Fibroblast of the aortic adventitia (primary cell): ENCODE data around the gene RPS15. TPM values are rescaled to one million over a fixed set of nuclear protein-coding genes. Genes with fewer than 3 reads are reported as not detected.

Experiments used
- DNase-seq: peaks from one replicate; pipeline ENCODE4 v3.0.0-alpha.2; 2010; ENCODE audit warnings: low read depth
- H3K4me3 ChIP-seq: 2 replicates; pipeline ENCODE4 v1.5.1; 2011; ENCODE audit warnings: low read depth, mild to moderate bottlenecking, control low read depth, low read length, moderate library complexity
- CTCF ChIP-seq: IDR thresholded peaks from 2 replicates; pipeline ENCODE4 v1.5.1; 2011; ENCODE audit warnings: mild to moderate bottlenecking, low read length, control low read depth, inconsistent platforms; ENCODE audit not compliant: insufficient read depth
- total RNA-seq: library from RNA; depleted of rRNA; stranded (reverse); fragments of >200 nt; gene quantifications from 2 replicates; pipeline ENCODE4 v1.2.3, GENCODE V29; 2012; ENCODE audit warnings: low replicate concordance

The RPS15 gene
- total RNA-seq, 1 donor: 712 TPM

- H3K4me3 ChIP-seq: no peak overlapping the region
- peak; percentile 56 for DNase-seq
- TF ChIP-seq CTCF: no peak
These were observed 17.3 kb downstream of the RPS15 start for GRCh38 chr19:1455336-1456120.

- DNase-seq: no peak
- TF ChIP-seq CTCF: no peak
- no peak overlapping the region for H3K4me3 ChIP-seq
These were observed 18.1 kb downstream of the RPS15 start for GRCh38 chr19:1456121-1456900.

- no peak for DNase-seq
- no peak overlapping the region for H3K4me3 ChIP-seq
- TF ChIP-seq CTCF: no peak
These were observed 19.0 kb downstream of the RPS15 start for GRCh38 chr19:1457031-1457739.

GRCh38 chr19:1457892-1458291, 19.7 kb downstream of the RPS15 start:
- DNase-seq: no peak
- no peak overlapping the region for H3K4me3 ChIP-seq
- no peak for TF ChIP-seq CTCF

- no peak for DNase-seq
- no peak for TF ChIP-seq CTCF
- H3K4me3 ChIP-seq: no peak overlapping the region
These were observed 21.3 kb downstream of the RPS15 start for GRCh38 chr19:1459479-1459878.

- DNase-seq: no peak
These were observed 22.1 kb downstream of the RPS15 start for GRCh38 chr19:1460033-1460995.

More at GRCh38 chr19:1460033-1460995, 22.1 kb downstream of the RPS15 start:
- TF ChIP-seq CTCF: no peak
- H3K4me3 ChIP-seq: no peak overlapping the region
